Testis (tissue), 2 donors: ENCODE results near the gene TMEM117.

Source experiments
- POLR2A ChIP-seq: fragments of 450-650 bp; IDR thresholded peaks from one replicate; pipeline ENCODE4 v1.6.1; 2017; ENCODE audit warnings: antibody characterized with exemption, mild to moderate bottlenecking, moderate library complexity
- TF ChIP-seq, protein P1 (sequence below), 3 experiments: fragments of 450-650 bp in 2 of 3; fragments of 200-600 bp in 1 of 3; sonication (generic) in 1 of 3; IDR thresholded peaks; one replicate each; pipeline ENCODE4 v1.5.1; 2016 to 2019; ENCODE audit warnings: antibody characterized with exemption in 3 of 3, mild to moderate bottlenecking in 2 of 3, moderate library complexity in 1 of 3

DNA sequence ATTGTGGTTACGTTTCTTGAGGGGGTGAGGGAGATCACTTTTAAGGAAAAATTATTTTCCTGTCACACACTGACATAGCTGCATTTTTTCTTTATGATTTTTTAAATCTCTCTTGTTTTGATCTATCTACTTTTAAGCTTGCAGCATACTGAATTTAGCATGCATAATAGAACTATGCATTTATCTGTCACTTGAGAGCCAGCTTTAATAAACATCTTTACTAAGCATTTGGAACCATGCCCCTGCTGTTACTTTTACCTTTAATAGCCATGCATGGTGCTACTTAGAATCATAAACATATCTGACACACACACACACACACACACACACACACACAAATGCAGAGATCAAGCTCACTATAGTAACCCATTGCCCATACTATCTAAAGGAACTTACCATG is 554.0 kb downstream of the TMEM117 start:
- TF ChIP-seq, protein P1, sequence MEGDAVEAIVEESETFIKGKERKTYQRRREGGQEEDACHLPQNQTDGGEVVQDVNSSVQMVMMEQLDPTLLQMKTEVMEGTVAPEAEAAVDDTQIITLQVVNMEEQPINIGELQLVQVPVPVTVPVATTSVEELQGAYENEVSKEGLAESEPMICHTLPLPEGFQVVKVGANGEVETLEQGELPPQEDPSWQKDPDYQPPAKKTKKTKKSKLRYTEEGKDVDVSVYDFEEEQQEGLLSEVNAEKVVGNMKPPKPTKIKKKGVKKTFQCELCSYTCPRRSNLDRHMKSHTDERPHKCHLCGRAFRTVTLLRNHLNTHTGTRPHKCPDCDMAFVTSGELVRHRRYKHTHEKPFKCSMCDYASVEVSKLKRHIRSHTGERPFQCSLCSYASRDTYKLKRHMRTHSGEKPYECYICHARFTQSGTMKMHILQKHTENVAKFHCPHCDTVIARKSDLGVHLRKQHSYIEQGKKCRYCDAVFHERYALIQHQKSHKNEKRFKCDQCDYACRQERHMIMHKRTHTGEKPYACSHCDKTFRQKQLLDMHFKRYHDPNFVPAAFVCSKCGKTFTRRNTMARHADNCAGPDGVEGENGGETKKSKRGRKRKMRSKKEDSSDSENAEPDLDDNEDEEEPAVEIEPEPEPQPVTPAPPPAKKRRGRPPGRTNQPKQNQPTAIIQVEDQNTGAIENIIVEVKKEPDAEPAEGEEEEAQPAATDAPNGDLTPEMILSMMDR (IDR thresholded peaks at IDR 0.05) = no peak
- no peak for TF ChIP-seq POLR2A
